Body of pancreas (tissue), 4 donors: ENCODE measurements around the gene GRPEL2.

Experiments
- POLR2A ChIP-seq, 3 donors: fragments of 450-650 bp; IDR thresholded peaks; one replicate each; pipeline ENCODE4 v1.6.1; 2016; ENCODE audit warnings: antibody characterized with exemption in 3 of 3, mild to moderate bottlenecking in 2 of 3
- TF ChIP-seq, protein P1 (sequence below), 7 experiments: fragments of 450-650 bp in 4 of 7; fragments of 200-600 bp in 3 of 7; sonication (generic) in 3 of 7; IDR thresholded peaks; one replicate each; pipeline ENCODE4 v1.5.1; 2016 to 2019; ENCODE audit warnings: antibody characterized with exemption in 7 of 7

DNA sequence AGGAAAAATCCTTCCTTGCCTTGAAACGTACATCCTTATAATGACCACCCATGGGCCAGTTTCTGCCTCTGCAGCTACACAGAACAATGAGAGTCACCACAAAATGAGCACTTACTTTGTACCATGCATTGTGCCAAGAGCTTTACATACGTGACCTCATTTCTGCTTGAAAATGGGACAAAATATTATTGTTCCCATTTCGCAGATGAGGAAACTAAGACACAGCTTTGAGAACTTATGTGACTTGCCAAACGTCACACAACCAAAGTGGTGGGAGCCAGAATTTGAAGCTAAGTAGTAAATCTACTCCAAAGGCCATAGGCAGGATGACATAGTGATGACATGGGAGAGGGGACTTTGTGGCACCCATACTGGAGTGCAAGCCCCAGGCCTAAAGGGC lies 34.8 kb upstream of the GRPEL2 start:
- TF ChIP-seq POLR2A (IDR thresholded peaks at IDR 0.05): no peak
- TF ChIP-seq, protein P1, sequence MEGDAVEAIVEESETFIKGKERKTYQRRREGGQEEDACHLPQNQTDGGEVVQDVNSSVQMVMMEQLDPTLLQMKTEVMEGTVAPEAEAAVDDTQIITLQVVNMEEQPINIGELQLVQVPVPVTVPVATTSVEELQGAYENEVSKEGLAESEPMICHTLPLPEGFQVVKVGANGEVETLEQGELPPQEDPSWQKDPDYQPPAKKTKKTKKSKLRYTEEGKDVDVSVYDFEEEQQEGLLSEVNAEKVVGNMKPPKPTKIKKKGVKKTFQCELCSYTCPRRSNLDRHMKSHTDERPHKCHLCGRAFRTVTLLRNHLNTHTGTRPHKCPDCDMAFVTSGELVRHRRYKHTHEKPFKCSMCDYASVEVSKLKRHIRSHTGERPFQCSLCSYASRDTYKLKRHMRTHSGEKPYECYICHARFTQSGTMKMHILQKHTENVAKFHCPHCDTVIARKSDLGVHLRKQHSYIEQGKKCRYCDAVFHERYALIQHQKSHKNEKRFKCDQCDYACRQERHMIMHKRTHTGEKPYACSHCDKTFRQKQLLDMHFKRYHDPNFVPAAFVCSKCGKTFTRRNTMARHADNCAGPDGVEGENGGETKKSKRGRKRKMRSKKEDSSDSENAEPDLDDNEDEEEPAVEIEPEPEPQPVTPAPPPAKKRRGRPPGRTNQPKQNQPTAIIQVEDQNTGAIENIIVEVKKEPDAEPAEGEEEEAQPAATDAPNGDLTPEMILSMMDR (IDR thresholded peaks at IDR 0.05): no peak
